C4-2B (cell line): ENCODE results near the gene GRID1.

Experiments used
- H3K27ac ChIP-seq: fragments of 450-650 bp; 2 replicates; pipeline ENCODE4 v1.5.1; 2017
- ZFX ChIP-seq: fragments of 450-650 bp; IDR thresholded peaks from 2 replicates; pipeline ENCODE4 v1.6.1; 2017
- TF ChIP-seq, protein P1 (sequence below): fragments of 450-650 bp; conservative IDR thresholded peaks from 2 replicates; pipeline ENCODE4 v1.5.1; 2017; ENCODE audit warnings: mild to moderate bottlenecking

Gene GRID1

GRCh38 chr10:86165666-86166065 is 200.9 kb downstream of the GRID1 start:
- no peak overlapping the region for H3K27ac ChIP-seq
- TF ChIP-seq ZFX: no peak
- TF ChIP-seq, protein P1, sequence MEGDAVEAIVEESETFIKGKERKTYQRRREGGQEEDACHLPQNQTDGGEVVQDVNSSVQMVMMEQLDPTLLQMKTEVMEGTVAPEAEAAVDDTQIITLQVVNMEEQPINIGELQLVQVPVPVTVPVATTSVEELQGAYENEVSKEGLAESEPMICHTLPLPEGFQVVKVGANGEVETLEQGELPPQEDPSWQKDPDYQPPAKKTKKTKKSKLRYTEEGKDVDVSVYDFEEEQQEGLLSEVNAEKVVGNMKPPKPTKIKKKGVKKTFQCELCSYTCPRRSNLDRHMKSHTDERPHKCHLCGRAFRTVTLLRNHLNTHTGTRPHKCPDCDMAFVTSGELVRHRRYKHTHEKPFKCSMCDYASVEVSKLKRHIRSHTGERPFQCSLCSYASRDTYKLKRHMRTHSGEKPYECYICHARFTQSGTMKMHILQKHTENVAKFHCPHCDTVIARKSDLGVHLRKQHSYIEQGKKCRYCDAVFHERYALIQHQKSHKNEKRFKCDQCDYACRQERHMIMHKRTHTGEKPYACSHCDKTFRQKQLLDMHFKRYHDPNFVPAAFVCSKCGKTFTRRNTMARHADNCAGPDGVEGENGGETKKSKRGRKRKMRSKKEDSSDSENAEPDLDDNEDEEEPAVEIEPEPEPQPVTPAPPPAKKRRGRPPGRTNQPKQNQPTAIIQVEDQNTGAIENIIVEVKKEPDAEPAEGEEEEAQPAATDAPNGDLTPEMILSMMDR: no peak

DNA sequence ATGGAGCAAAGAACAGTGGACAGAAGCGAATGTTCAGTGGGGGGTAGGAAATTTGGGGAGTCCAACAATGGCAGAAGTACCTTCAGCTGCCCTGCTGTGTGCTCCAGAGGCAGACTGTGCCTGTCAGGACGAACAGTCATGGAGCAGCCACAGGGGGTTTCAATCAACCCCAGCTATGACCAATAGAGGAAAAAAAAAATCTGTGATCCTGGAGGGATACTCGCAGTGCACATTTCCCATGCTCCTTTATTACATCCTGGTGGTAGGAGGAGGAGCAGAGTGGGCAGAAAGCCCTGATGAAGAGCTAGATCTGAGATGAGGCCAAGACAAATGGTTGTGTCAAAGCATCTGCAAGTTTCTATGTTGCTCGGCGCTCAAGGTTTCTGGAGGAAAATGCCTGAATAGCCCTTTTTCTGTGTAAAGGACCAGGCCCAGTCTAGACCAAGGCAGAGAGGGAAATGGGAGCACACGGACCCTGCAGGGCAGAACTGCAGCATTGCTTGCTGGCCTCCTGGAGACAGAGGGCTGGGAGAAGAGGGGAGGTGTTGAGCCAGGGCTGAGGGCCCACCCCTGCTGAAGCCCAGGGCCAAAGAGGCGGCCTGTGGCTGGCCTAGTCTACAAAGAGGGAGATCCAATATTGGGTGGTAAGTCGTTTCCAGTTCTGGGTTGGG is 201.5 kb downstream of the GRID1 start:
- no peak for TF ChIP-seq ZFX
- TF ChIP-seq, protein P1: no peak
- H3K27ac ChIP-seq: no peak overlapping the region

- H3K27ac ChIP-seq: no peak overlapping the region
- TF ChIP-seq, protein P1: no peak
These were observed 202.3 kb downstream of the GRID1 start for GRCh38 chr10:86164174-86164774.

DNA sequence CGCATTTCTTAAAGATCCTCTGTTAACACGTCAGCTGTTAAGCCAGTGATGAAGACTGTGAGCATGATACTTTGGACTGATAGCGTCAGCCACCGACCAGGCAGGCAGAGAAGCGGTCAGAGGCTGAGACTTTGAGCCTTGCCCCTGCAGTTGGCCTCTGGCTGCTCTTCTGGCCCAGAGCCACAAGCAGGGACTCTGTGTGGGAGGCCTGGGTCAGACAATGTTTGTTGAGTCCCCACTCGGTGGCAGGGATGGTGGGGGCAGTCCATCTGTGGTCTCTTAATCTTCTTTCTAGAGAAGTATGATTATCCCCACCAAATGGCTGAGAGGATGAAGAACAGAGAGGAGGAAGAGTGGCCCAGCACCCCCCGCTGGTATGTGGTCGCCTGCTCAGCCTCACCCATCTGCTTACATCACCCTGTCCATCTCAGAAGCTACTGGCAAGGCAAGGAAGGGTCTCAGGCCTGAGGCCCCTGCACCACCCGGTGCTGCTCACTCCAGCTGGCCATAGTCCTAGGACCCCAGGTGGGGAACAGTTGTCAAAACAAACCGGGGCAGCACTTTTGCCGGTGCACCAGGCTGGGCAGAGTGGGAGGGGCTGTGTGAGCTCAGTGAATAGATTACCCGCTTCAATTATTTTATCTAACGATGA is 202.9 kb downstream of the GRID1 start:
- no peak for TF ChIP-seq ZFX
- TF ChIP-seq, protein P1: no peak
- no peak overlapping the region for H3K27ac ChIP-seq

- no peak overlapping the region for H3K27ac ChIP-seq
- no peak for TF ChIP-seq ZFX
- TF ChIP-seq, protein P1: no peak
These were observed 203.7 kb downstream of the GRID1 start for GRCh38 chr10:86162696-86163400.

GRCh38 chr10:86162036-86162435 is 204.6 kb downstream of the GRID1 start:
- TF ChIP-seq, protein P1: no peak
- no peak for TF ChIP-seq ZFX
- no peak overlapping the region for H3K27ac ChIP-seq
